GM19468 (cell line): ENCODE measurements around the gene NR4A1.

Source experiments
- ATAC-seq: cut with Tn5 transposase; IDR thresholded peaks from one replicate; pipeline ENCODE4 v1.9.1; 2021; ENCODE audit warnings: mild to moderate bottlenecking, moderate library complexity, moderate number of reproducible peaks; ENCODE audit not compliant: unreplicated experiment; ENCODE audit errors: extremely low read depth

The NR4A1 gene

DNA sequence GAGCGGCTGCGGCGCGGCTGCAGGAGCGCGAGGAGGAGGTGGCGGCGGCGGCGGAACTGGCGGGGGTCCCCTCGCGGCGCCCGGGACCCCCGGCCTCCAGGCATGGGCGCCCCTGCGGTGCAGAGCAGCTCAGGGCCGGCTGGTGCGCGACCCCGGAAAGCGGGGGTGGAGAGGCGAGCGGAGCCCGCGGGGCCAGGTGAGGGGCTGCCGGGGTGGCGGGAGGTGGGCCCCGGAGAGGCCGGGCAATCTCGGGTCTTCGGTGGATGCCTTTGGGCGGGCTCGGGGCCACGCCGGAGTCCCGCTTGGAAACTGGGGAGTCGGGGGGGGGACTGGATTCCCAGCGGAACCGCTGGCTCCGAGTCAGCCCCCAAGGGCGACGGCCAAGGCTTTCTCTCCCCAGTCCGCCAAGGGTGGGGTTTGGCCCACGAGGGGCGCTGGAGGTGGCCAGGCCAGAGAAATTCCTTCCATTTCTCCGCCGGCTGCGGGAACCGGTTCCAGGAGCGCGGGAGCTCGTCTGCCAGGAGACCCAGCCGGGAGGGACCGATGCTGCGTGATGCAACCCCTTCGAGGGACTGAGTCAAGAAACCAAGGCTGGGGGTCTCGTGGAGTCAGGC lies 13.9 kb upstream of the NR4A1 start:
- ATAC-seq = no peak

DNA sequence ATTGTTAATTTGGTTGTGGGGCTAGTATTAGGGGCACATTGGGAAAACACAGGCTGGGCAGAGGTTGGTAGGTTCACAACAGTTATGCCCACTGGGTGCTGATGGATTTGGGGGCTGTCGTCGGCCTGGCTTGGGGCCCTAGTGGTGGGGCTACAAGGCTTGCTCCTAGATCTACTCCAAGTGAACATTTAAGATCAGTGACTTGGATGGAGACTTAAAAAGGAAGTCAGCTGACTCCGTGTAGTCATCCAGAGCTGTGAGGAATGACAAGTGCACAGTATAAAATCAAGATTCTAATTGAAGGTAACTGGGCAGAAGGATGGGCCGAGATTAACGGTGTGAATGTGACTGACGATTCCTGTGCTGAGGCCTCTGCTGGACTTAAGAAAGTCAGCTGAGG lies 12.8 kb upstream of the NR4A1 start:
- ATAC-seq = no peak

DNA sequence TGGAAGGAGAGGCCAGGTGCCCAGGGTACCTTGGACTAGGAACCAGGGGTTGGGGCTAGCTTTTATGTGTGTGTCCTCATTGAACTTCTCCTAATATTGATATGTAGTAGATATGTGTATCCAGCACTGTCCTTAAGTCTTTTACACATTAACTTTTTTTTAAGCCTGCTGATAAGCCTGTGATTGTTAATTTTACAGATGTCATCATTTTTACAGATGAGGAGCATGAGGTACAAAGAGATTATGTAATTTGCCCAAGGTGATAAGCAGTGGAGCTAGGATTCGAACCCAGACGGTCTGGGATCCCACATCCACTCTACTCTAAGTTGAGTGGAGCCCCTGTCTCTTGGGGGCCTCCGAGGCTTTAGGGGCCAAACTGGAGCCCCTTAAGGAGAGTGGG lies 10.2 kb upstream of the NR4A1 start:
- ATAC-seq = no peak

DNA sequence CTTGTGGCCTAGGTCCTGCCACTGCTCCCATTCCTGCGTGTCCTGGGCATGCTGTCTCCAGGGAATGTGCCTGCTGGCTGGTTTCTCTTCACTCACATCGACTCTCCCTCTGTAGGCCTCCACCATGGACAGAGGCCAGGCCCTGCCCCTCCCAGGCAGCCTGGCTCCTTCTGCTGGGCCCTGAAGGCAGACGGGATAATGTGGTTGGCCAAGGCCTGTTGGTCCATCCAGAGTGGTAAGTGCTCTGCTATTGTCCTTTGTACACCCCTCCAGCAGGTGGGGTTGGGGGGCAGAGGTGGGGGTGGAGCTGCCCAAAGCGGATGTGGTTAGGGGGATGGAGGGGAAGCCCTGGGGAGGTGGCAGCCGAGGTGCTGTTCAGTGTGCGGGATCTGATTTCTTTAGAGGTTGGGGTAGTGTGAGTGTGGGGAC lies 9.5 kb upstream of the NR4A1 start:
- ATAC-seq = no peak

DNA sequence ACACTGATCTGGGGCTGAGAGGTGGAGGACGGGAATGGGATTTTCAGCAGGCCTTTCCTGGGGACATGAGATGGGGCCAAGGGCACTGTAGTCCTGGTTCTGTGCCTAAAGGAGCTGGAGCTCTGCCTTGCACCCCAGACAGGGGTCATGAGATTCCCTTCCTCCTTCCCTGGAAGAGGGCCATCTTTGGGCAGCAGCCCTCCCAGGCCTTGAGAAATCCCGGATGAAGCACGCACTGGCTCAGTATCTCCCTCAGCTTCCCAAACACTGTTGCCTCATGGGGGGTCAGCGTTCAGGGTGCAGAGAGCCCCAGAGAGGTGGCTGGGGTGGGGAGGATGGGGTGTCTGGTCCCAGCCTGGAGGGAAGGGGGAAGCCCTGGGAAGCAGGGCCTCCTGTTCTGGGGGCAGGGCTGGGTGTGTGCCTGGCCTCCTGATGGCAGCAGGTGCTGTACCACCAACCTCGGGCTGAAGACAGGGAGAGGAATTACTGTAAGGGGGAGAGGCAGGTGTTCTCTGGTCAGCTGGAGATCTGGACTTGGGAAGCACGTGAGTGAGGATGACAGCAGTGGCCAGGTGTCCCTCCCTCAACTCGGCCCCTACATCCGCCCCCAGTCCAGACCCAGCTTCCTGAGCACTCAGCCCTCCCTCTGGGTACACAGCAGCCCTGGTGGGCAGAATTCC lies 8.4 kb upstream of the NR4A1 start:
- no peak for ATAC-seq

DNA sequence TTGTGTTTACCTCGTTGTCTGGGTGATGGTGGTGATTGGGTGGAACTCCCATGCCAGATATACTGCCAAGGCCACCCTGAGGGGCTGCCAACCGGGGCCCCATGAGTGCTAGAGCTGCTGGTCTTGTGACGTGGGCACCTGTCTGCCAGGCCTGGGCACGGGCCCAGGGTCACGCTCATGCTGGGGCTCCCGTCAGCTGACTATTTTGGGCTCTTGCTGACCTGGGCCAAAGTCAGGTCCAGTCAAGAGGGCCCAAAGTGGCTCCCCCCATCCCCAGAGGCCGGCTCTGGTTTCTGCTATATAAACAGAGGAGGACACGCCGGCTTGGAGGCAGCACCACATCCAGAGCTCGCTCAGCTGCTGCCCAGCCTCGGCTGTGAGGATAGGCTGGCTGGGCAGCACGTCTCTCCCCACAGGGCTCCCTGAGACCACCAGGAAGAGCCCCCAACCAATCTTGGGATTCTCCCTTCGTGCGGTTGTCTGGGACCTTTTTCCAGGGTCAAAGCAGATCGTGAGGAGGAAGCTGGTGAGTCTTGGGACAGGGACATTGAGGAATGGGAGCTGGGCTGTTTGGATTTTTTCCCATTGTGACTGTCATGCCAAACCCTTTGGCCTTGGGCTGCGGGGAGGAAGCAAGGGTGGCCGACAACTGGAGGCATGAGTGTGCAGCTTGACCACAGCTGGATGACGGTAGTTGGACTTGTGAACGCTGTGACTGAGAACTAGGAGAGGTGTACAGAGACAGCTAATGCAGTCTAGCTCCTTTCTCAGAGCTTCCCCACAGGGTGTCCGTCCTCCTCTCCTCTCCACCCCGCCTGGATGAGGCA lies 7.6 kb upstream of the NR4A1 start:
- ATAC-seq = no peak

DNA sequence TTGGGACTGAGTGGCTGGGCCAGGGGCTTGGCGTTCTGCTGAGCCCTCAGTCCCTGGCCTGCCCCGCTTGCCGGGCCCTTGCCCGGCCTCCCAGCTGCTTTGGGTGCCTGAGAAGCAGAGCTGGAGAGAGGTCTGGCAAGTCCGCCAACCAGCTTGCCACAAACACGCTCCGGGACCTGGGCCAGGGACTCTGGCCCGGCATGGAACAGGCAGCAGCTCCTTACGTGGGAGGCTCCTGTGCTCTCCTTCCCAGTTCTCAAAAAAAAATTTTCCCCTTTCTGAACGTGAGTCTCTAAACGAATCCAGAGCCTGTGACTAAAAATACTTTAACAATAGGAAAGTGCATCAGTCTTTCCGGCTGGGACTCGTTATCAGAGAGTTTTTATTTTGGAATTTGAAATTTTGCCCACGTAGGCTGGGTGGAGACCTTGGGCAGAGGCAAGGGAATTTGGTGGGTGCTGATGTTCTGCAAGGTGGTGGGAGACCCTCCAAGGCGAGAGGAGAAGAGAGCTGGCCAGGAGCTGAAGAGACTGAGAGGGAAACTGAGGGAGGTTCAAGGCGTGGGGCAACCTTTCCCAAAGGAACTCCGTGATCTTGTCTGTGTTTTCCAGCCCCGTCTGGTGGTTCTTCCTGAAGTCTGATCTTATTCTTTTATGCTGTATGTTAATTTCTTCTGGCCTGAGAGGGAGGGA lies 6.8 kb upstream of the NR4A1 start:
- no peak for ATAC-seq

DNA sequence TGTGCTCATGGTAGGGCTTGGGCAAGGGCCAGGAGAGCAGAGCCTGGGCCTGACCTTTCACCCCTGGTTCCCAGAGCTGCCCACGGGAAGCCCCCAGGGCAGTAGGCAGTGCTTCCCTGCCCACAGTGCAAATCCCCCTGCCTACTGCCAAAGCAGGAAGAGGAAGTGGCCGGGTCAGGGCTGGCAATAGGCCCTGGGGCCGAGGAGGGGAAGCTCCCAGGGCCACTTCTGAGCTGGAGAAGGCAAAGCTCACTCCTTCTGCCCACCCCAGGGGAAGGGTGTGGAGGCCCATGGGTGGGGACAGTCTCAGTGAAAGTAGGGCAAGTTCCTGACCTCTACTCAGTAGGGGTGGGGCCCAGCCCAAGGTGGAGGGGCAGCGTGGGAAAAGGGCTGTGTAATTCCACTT lies 5.4 kb upstream of the NR4A1 start:
- no peak for ATAC-seq

DNA sequence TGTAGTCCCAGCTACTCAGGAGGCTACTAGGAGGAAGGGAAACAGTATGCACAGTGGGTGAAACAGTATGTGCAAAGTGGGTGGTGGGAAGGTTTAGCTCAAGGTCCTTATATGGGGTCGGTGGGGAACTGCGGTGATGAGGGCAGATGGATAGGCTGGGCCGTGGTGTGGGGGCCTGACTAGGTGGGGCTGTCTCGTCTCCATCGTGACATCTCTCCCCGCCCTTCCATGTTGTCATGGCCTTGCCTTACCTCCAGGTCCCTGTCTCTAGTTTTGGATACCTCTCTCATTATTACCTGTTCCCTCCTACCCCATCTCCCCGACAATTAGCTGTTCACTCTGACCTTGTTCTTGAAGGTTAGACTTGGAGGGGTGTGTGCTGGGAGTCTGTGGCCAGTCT lies 4.4 kb upstream of the NR4A1 start:
- ATAC-seq = no peak

DNA sequence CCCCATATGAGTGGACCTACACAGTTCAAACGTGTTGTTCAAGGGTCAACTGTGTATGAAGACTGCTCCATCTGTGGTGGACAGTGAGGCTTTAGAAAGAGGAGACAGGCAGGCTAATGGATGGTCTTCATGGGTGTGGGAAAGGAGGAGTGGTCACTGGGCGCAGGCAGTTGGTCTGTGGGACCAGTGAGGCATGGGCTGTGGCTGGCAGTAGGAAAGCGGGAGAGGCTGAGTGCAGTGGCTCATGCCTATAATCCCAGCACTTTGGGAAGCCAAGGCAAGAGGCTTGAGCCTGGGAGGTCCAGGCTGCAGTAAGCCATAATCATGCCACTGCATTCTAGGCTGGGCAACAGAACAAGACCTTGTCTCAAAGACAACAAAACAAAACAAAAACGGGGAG lies 2.0 kb upstream of the NR4A1 start:
- no peak for ATAC-seq

DNA sequence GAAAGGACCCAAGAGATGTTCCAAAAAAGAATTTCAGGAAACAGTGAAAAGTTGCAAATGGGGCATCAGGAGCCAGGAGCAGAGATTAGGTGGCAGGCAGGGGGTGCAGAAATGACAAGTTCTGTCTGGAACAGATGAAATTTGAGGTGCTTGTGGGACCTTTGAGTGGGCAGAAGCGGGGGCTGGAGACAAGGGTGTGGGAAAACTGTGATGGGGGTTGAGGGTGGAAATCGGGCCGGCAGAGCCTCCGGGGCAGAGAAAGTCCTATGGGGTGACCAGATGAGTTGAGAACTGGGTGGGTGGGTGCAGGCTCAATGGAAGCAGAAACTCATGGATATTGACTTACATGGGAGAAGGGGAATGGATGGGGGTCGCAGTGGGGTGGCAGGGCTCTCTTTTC lies 1.6 kb upstream of the NR4A1 start:
- ATAC-seq = no peak

DNA sequence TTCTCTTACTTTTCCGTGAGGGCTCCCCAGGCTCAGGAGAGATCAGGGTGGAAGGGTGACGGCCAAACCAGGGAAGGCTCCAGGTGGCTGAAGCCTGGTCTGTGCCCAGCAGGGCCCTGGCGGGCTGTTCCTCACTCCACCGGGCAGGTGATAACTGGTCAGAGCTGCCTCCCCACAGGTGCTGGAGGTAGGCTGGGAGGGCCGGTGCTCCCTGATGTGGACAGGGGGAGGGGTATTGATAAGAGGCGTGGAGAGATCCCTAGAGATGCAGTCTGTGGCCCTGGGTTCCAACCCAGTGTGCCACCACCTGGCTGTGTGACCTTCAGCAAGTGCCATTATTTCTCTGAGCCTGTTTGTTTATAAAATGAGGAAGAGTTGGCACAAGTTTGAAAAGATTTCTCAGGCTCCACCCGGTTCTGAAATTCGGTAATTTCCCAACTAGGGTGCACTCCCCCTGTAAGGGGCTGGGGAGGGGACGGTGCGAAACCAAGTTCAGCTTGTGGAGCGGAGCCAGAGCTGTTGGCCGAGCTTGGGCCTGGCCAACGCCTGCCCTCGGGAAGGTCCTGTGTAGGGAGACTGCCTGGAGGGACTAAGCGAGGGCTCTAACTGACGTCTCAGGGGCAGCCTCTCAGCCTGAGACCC lies 1.0 kb upstream of the NR4A1 start:
- no peak for ATAC-seq

DNA sequence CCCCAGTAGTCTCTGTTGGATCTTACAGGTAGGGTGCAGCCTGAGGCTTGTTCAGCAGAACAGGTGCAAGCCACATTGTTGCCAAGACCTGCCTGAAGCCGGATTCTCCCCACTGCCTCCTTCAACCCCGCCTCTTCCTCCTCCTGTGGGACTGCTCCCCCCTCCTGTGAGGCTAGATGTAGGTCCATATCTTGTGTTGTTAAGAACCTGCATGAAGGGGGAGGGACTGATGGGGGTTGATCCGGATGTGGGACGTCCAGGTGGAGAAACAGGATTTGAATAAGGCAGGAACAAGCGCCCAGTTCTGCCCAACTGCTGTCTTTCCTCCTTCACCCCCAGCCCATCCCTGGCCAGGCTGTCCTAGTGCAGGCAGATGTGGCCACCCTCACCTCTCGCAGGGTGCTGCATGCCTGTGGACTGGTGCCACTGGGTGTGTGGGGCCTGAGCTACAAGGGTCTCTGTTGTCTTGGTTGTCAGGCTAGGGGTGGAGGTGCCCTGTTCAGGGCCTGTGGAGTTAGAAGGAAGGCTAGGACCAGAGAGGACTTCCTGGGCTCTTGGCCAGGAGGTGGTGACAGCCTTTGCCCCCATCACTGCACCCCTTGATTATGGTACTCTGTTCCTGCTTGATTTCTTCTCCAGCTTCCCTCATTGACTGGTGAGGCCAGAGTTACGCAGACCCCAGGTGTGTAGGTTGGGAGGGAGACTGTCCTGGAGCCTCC lies 1.4 kb downstream of the NR4A1 start:
- ATAC-seq = no peak

DNA sequence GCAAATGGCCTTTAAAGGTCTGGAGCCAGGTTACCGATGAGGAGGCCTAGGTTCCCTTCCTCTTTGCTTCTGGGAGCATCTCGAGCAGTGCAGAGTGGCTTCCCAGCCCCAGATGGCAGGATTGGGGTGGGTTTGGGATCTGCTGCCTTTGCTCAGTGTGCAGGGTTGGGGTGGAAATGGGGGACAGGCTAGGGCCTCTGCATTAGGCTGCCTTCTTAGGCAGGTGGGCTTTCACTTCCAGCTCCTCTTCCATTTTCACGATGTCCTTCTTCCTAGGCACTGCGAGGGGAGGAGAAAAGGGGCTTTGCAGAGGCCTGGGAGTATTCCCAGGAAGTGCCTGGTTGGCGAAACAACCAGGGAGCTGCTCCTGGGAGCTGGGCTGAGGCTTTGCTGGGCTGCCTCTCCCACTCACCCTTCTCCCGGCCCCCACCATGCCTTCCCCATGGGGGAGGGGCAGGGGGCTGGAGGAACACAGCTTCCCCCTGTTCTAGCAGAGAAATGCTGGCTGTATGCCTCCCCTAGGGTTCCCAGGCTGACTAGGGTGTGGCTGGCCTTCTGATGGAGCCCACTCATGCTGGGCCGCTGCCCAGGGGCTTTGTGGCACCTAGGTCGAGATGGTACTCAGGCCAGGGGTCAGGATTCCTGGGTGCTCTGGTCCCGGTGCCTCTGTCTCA lies 2.4 kb downstream of the NR4A1 start:
- ATAC-seq = no peak

DNA sequence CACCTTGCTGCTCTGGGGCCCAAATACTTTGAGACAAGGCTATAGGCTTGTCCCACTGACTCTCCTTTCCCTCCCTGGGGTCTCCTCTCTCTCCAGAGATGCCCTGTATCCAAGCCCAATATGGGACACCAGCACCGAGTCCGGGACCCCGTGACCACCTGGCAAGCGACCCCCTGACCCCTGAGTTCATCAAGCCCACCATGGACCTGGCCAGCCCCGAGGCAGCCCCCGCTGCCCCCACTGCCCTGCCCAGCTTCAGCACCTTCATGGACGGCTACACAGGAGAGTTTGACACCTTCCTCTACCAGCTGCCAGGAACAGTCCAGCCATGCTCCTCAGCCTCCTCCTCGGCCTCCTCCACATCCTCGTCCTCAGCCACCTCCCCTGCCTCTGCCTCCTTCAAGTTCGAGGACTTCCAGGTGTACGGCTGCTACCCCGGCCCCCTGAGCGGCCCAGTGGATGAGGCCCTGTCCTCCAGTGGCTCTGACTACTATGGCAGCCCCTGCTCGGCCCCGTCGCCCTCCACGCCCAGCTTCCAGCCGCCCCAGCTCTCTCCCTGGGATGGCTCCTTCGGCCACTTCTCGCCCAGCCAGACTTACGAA lies 3.1 kb downstream of the NR4A1 start:
- ATAC-seq = no peak

DNA sequence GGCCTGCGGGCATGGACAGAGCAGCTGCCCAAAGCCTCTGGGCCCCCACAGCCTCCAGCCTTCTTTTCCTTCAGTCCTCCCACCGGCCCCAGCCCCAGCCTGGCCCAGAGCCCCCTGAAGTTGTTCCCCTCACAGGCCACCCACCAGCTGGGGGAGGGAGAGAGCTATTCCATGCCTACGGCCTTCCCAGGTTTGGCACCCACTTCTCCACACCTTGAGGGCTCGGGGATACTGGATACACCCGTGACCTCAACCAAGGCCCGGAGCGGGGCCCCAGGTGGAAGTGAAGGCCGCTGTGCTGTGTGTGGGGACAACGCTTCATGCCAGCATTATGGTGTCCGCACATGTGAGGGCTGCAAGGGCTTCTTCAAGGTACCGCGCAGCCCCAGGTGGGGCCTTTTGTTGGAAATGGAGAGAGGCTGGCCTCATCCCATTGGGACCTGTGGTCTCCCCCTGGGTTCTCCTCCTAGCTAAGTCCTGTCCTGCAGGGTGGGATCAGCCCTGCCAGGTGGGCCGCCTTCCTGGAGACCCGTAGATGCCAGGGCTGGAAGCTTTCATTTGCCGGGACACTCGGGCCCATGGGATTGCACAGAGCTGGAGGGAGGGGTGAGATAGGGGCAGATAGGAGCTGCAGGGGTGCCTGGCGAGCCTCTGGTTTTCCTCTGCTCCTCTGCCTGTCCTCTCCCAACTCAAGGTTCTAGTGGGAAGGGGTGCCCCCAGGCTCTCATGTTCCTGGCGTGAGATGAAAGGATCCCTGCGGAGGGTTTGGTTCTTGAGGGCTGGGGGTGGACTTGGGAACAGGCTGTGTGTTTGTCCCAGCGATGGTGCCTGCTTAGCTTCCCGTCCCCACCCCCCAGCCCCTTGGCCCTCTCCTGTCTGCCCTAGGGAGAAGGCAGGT lies 3.8 kb downstream of the NR4A1 start:
- ATAC-seq = no peak

DNA sequence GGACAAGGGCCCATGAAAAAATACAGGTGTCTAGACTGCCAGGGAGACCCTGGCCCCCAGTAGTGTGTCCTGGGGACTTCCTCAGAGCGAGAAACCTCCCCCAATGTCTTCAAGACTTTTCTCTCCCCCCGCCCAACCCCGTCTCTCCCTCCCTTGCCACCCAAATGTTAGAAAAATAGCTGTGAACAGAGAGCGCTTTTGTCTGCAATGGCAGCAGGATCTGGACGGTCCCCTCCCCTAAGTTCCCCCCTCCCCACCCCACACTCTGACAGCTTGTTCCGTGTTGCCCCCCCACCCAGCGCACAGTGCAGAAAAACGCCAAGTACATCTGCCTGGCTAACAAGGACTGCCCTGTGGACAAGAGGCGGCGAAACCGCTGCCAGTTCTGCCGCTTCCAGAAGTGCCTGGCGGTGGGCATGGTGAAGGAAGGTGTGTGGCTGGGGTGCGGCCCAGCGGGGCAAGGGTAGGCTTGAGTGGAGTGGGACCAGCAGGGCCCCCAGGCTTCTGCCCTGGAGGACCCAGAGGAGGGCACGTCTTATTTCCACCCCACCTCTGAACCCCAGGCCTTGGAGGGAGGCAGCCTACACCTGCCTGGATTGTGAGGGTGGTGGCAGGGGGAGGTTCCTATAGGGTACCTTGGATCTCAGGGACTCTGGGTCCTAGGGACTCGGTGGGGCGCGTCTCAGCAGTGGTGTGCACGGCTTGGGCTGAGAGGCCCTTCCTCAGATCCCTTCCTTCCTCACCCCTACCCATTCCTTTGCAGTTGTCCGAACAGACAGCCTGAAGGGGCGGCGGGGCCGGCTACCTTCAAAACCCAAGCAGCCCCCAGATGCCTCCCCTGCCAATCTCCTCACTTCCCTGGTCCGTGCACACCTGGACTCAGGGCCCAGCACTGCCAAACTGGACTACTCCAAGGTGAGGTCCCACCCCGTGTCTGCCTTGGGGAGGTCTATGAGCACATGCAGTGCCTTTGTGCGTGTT lies 4.8 kb downstream of the NR4A1 start:
- ATAC-seq = no peak
